Psoas muscle (tissue), 8 donors: ENCODE measurements around the gene PPP1R11. TPM values are rescaled to one million over a fixed set of nuclear protein-coding genes. Genes with fewer than 3 reads are reported as not detected.
A peak's percentile ranks its signal among the peaks of the same experiment; 100 is the strongest.

Experiments
- ATAC-seq, 4 donors: fragments of 200-7000 bp; cut with Tn5 transposase; one replicate each; pipeline ENCODE4 v1.9.1; 2020; ENCODE audit warnings: moderate library complexity in 3 of 4, mild to moderate bottlenecking in 2 of 4
- DNase-seq, 2 donors: peaks; one replicate each; pipeline ENCODE4 v3.0.0-alpha.2; 2020
- H3K27ac ChIP-seq: fragments of 200-600 bp; one replicate; pipeline ENCODE4 v1.8.0; 2022
- H3K27me3 ChIP-seq, 3 donors: fragments of 200-600 bp in 1 of 3; one replicate each; pipeline versions ENCODE4 v1.6.1 to v1.8.0; 2013 to 2022; ENCODE audit warnings: low read length in 2 of 3, mild to moderate bottlenecking in 2 of 3, moderate library complexity in 1 of 3; ENCODE audit not compliant: insufficient read depth in 3 of 3
- H3K36me3 ChIP-seq, 2 donors: fragments of 200-600 bp in 1 of 2; one replicate each; pipeline versions ENCODE4 v1.6.1 to v1.8.0; 2013 to 2022; ENCODE audit warnings: low read depth in 1 of 2, mild to moderate bottlenecking in 1 of 2, moderate library complexity in 1 of 2; ENCODE audit not compliant: insufficient read depth in 1 of 2
- H3K4me1 ChIP-seq: fragments of 200-600 bp; one replicate; pipeline ENCODE4 v1.8.0; 2022
- H3K4me3 ChIP-seq: fragments of 200-600 bp; one replicate; pipeline ENCODE4 v1.8.0; 2022; ENCODE audit warnings: mild to moderate bottlenecking
- H3K9me3 ChIP-seq: fragments of 200-600 bp; one replicate; pipeline ENCODE4 v1.8.0; 2022
- WGBS, 3 donors: extraction: QIAGEN DNeasy Blood & Tissue Kit; methylation state at CpG; one replicate each; pipeline versions ENCODE4 v1.1.6 to v1.1.7; 2013; 5-methylcytosine and 5-hydroxymethylcytosine counted together
- intact Hi-C, 2 donors: fragments of 100-400 bp; cut with DNase I; formaldehyde crosslinking; loops; one replicate each; pipeline versions ENCODE4 v1.11.0 to v1.14.2; 2022
- polyA plus RNA-seq, 3 donors: library from polyadenylated mRNA; stranded (reverse); fragments of 200-250 nt; gene quantifications; one replicate each; pipeline ENCODE4 v1.2.3, GENCODE V29; 2013
- total RNA-seq, 4 donors: library from RNA; stranded (reverse); fragmentation: NEBNext Ultra II Directional in 2 of 4; extraction: Animal tissue kit (Norgen Biotek cat#: 25700) in 2 of 4; gene quantifications; one replicate each; pipeline versions ENCODE4 v1.2.1 to v1.2.4, GENCODE V29; 2021 to 2023
- TF ChIP-seq, protein P1 (sequence below): fragments of 200-600 bp; IDR thresholded peaks from one replicate; pipeline ENCODE4 v1.8.0; 2022; ENCODE audit warnings: antibody characterized with exemption
- donor health status: healthy with polysubstance abuse.
- donor health status: DM: no; HTN: no; CAD: no; lungs with moderate emphysema.
- donor health status: Bipolar disorder and iron deficiency.
- donor health status: healthy.
- donor health status: DM: yes; HTN: yes; CAD: no.
- donor health status: DM: no; HTN: no; CAD: no.
- donor health status: DM: no; HTN: no; CAD: no.
- donor health status: DM: yes; HTN: yes; CAD: no.

The PPP1R11 gene
- total and polyA plus RNA-seq, 7 donors, result 31.9 to 81.2 (median 48.5) TPM

DNA sequence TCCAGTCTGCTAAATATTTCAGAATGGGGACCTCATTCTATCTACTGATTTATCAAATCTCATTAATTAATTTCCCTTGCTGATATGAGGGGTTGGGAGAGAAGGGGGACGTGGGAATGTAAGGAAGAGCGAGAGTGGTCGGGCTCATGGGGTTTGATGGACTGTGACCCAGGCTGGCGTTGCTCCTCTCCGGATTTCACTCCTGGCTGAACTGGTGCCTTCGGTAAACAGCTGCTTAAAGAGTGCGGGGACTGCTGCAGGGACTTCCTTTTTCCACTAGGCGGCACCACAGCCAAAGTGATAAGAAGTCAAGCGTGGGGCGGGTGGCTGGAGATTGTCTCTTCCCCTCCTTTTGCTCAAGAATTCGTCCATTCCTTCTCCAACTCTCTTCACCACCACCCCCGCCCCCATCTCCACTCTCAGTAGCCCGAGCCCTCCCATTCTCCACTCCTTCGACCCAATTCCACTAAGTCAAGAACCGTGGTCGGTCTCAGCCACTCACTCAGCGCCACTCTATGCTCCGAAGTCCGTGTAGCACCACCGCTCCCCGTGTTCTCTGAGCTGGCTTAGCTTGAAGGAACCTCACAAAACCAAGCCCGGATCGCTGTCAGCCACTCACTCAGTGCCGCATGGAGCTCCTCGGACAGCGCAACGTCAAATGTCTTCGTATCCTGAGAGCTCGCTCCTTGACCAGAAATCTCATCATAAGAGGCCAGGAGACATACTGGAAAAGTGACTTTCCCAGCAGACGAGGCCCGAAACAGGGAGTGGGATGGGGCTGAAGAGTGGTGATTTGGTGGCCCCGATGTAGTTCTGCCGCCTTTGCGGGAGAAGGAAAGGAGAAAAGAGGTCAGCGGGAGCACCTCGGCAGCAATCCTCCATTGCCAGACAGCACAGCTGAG lies 36.2 kb downstream of the PPP1R11 start:
- H3K27me3 ChIP-seq, result peaks cover 0 to 44% (median 11%) of the 10 kb centered on the region in 3 donors
- peak; percentile 82 to 92 (median 88) for ATAC-seq
- peak; percentile 84 to 90 for DNase-seq
- H3K4me3 ChIP-seq, result peak overlapping the region; percentile 61
- peaks cover 24% of the 10 kb centered on the region for H3K4me1 ChIP-seq
- intact Hi-C loops, result loop anchor here (1.0 to 5.0 kb wide), 3 partner anchors 28 to 69 kb away; no protein-coding TSS in a partner anchor
- H3K27ac ChIP-seq, result peak overlapping the region; percentile 71
- H3K36me3 ChIP-seq, result no peaks in the 10 kb centered on the region
- TF ChIP-seq, protein P1, sequence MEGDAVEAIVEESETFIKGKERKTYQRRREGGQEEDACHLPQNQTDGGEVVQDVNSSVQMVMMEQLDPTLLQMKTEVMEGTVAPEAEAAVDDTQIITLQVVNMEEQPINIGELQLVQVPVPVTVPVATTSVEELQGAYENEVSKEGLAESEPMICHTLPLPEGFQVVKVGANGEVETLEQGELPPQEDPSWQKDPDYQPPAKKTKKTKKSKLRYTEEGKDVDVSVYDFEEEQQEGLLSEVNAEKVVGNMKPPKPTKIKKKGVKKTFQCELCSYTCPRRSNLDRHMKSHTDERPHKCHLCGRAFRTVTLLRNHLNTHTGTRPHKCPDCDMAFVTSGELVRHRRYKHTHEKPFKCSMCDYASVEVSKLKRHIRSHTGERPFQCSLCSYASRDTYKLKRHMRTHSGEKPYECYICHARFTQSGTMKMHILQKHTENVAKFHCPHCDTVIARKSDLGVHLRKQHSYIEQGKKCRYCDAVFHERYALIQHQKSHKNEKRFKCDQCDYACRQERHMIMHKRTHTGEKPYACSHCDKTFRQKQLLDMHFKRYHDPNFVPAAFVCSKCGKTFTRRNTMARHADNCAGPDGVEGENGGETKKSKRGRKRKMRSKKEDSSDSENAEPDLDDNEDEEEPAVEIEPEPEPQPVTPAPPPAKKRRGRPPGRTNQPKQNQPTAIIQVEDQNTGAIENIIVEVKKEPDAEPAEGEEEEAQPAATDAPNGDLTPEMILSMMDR, result peak; percentile 85
- H3K9me3 ChIP-seq, result no peaks in the 10 kb centered on the region
- 2 to 4% (median 2%) methylated on average over 36 of the region's 36 CpGs for WGBS, 3 donors

DNA sequence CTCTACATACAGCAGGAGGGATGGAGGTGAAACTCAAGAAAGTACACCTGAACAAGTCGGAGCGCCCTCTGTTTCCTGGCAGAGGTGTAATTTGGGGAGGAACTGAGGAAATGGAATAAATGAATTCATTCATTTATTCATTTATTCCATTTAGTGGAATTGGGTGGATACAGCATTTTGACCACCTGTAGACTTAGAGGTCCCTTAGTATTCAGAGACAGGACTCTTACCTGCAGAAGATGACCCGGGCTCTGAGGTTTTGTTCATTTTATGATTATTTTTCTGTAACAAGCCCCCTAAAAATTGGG lies 36.8 kb downstream of the PPP1R11 start:
- Histone ChIP-seq H3K4me3 (peak overlapping the region; percentile 61), H3K36me3 (no peaks in the 10 kb centered on the region), H3K9me3 (no peaks in the 10 kb centered on the region), H3K4me1 (peaks cover 24% of the 10 kb centered on the region), H3K27ac (no peak overlapping the region), H3K27me3 (peaks cover 0 to 43% (median 13%) of the 10 kb centered on the region in 3 donors)
- TF ChIP-seq, protein P1, result no peak
- DNase-seq, result no peak
- no peak for ATAC-seq
- 44 to 60% (median 55%) methylated on average over 3 of the region's 3 CpGs for WGBS, 3 donors
- intact Hi-C loops, result loop anchor here (1.0 to 5.0 kb wide), 3 partner anchors 27 to 68 kb away; no protein-coding TSS in a partner anchor

DNA sequence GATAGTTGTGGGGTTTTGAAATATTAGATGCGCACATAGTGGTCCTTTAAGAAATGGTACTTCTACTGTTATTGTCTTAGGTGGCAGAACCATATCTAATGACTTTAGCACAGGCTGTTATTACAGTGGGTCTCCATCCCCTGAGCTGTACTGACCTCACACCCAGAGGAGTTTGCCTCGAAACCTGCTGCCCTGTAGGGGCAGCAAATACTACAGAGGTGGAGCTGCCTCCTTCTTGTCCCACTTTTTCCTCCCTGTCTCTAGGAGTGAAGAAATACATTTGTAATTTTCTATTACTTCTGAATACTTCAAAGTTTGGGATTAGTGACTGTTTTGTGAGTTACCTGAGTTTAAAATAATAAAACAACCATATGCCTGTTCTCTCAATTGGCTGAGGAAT lies 37.7 kb downstream of the PPP1R11 start:
- Histone ChIP-seq H3K9me3 (no peaks in the 10 kb centered on the region), H3K27me3 (peaks cover 0 to 42% (median 11%) of the 10 kb centered on the region in 3 donors), H3K4me3 (no peak overlapping the region), H3K4me1 (peaks cover 24% of the 10 kb centered on the region), H3K27ac (no peak overlapping the region), H3K36me3 (no peaks in the 10 kb centered on the region)
- intact Hi-C loops, result loop anchor here in 1 of 2 donors (5.0 kb wide), 1 partner anchor 68 kb away; no protein-coding TSS in a partner anchor
- TF ChIP-seq, protein P1, result no peak
- WGBS, 3 donors, result 87 to 90% (median 90%) methylated on average over 2 of the region's 2 CpGs
- ATAC-seq (no peak), DNase-seq (no peak)

DNA sequence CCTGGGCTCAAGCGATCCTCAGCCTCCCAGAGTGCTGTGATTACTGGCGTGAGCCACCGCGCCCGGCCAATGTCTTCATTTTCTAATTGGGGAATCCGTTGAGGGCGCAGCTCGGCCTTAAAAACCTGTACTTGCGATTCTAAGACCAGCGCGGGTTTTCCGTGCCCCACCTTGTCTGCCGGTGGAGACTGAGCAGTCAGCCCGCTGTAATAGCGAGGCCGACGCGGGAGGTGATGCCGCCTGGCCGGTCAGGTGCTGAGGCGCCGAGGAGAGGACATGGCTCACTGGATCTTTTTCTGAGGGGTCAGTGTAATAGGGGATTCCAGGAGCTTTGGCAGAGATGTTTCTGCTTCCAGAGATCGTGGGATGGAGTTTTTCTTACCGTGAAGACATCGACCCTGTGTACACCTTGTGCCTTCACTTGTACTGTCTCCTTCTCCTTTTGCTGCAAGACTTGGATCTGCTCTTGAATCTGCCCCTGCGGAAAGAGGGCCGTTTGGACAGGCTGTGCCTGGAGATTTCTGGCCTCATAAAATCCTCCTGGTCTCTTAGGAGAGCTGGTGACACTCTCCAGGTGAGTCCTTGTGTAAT lies 44.4 kb downstream of the PPP1R11 start:
- Histone ChIP-seq H3K4me3 (no peak overlapping the region), H3K9me3 (no peaks in the 10 kb centered on the region), H3K27ac (no peak overlapping the region), H3K4me1 (no peaks in the 10 kb centered on the region), H3K36me3 (no peaks in the 10 kb centered on the region), H3K27me3 (peaks cover 0 to 66% (median 15%) of the 10 kb centered on the region in 3 donors)
- TF ChIP-seq, protein P1, result no peak
- DNase-seq (no peak), ATAC-seq (no peak)
- 34 to 49% (median 42%) methylated on average over 27 of the region's 27 CpGs for WGBS, 3 donors
- intact Hi-C loops, result no loop called here
